ENCODE measurements around the gene KLRF1.
"Not testable (repeated sequence)": the region's sequence is repeated elsewhere in the genome, so short reads cannot be mapped to it uniquely, and the experiment has no call there.

KLRF1 gene

DNA sequence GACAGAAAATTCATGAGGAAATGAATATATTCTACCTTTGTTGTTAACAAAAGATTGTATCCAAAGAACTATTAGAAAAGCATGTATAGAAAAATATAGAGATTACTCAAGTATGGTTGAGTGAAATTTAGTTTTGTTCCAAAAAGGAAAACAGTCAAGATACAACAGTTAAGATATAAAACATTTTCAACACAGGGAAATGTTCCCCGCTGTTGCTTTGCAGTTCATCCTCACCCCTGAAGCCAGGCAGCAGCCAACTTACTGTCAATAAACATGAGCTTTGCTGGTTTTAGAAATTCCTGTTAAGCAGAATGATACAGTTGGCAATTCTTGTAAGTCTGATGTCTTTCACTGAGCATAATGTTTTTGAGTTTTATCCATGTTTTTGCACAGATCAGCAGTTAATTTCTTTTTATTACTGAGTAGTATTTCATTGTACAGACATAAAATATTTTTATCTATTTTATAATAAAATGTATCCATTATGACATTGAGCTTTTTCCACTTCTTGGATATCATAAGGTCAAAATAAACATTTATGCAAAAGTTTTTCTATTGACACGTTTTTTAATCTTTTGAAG is 43.1 kb downstream of the KLRF1 start:
- peak; percentile 13 for DNase-seq (ENCODE audit: low spot score)

DNA sequence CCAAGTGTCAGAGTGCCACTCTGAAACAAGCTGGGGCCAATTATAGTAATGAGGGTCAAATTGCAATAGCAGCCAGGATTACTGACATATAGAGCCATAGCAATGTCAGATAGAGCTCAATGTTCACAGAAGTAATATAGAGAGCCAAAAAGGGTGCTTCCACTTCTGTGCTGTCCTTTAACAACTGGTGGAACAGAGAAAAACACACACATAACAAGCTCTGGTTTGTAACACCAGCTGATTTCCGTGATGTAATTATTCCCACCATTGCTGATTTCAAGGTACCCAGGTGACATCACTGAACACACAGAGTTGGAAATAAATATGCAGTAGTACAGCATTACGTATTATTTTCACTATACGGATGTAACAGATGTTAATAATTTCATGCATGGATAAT is 44.9 kb downstream of the KLRF1 start:
- no peak for DNase-seq (ENCODE audit: low spot score)

DNA sequence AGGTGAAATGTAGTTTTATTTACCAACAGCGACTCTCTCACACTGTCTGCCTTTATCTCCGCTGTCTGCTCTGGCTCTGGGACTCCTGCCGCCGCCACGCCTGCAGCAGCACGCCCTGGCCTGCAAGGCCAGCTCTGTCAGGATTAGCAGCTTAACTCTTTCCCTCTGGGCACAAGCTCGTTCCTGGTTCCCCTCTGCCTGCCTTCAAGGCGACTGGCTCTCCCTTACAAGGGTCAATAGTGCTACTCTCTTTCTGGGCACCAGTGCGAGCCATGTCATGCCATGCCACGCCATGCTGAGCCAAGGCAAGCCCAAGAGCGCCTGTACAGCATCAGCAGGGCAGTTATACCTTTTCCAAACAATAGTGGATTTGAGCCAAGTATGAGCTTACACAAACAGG is 45.5 kb downstream of the KLRF1 start:
- no peak for DNase-seq (ENCODE audit: low spot score)

DNA sequence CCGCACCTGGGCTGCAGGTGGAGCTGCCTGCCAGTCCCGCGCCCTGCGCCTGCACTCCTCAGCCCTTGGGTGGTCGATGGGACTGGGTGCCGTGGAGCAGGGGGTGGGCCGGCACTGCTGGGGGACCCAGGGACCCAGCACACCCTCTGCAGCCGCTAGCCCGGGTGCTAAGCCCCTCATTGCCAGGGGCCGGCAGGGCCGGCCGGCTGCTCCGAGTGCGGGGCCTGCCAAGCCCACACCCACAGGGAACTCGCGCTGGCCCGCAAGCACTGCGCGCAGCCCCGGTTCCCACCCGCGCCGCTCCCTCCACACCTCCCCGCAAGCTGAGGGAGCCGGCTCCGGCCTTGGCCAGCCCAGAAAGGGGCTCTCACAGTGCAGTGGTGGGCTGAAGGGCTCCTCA is 48.8 kb downstream of the KLRF1 start:
- DNase-seq (ENCODE audit: low spot score) = not testable (repeated sequence)

DNA sequence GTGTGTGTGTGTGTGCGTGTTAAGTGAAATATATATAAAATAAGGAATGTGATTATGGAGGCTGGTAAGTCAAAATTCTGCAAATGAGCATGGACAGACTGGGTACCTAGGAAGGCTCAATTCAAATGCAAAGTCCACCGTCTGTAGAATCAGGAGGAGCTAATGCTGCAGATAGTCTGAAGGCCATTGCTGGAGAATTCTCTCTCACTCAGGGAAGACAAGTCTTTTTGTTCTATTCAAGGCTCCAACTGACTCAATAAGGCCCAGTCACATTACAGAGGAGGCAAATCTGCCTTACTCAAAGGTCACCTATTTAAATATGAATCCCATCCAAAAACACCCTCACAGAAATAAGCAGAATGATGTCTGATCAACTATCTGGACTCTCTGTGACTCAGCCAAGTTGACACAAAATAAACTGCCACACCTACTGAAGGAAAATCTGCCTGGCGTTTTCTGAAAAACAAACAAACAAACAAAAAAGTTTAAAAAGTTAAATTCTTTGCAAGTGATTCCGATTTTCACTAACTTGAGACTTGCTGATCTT is 53.3 kb downstream of the KLRF1 start:
- no peak for DNase-seq (ENCODE audit: low spot score)

DNA sequence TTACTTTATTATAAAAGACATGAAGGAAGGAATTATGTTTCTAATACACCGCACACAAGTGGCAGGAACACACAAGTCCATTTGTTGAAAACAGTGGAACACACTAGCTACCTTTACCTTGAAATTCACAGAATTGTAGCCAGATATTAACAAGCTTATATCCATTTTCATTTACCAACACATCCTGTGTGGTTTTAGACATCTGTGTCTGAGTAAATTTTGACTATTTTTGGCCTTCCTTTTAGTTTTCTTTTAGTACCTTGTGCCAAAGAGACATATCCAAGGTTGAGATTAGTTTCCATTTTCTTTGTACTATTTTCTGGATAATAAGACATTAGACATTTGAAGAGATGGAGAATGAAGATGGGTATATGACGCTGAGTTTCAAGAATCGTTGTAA is 54.0 kb downstream of the KLRF1 start, which contains the start of gene KLRF2:
TSS of gene KLRF2 (plus strand) at position 244 of the 400 bp plus-strand sequence. CDS start at position 351, 107 bp downstream.
- DNase-seq (ENCODE audit: low spot score) = no peak

DNA sequence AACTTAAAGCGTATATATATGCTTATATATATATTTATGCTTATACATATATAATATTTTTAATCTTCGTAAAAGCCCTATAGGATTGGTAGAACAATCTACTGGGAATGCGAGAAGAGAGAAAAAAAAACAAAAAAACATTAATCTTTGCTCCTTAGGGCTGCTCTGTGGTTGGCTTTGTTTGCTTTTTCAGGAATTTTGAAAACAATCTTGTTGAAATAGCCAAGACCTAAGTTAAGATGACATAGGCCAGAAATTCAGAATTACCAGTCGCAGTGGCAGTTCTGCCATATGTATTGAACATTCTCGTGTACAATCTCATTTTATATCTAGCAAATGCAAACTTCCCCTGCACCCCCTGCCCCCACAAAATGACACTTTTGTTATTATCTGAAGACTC is 54.7 kb downstream of the KLRF1 start:
- DNase-seq (ENCODE audit: low spot score) = no peak

DNA sequence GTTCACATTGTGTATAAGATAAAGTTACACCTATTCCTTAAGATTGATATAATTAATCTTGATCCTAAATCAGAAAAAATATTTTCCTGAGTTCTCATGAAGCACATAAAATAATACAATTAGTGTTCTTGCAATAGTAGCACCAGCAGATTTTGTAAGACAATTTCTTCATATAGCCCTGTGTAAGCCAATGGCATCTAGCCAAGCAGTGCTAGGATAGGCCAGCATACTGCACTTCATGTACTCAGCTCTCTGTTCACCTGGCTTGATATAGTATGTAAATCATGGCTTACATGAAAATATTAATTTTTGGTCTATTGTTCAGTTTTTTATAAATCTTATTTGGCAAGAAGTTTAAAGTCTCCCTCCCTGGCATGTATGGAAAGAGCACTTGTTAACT is 55.9 kb downstream of the KLRF1 start:
- no peak for DNase-seq (ENCODE audit: low spot score)

DNA sequence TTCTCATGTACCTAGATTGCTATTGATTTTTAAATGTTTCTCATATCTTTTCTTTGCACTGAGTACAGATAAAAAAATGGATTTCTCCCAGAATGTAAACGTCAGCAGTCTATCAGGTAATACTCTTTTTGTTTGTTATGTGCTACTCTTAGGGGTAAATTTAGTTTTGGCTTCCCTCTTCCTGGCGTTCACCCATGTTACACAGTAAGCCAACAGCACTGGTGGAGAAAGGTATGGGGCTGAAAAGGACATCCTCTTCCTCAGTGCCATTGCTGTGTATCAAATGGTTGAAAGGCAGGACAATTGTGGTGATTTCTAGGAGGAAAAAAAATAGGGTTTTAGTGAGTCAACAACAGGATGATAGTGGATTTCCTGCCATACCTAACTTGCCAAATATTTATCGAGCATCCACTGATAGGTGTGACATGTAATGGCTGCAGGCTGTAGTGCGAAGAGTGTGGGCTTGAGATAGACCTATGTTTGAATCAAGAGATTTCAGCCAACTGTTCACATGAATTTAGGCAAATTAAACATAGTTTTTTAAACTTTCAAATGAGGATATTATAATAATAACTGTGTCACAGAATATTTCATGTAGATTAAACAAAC is 61.5 kb downstream of the KLRF1 start:
- DNase-seq (ENCODE audit: low spot score) = no peak
